Epithelial cell of proximal tubule (primary cell): ENCODE data around the gene COPS2. TPM values are rescaled to one million over a fixed set of nuclear protein-coding genes. Genes with fewer than 3 reads are reported as not detected.
A peak's percentile ranks its signal among the peaks of the same experiment; 100 is the strongest.

Source experiments
- DNase-seq: peaks from one replicate; pipeline ENCODE4 v3.0.0-alpha.2; 2011; ENCODE audit warnings: low read depth
- H3K4me3 ChIP-seq: 2 replicates; pipeline ENCODE4 v1.5.1; 2011; ENCODE audit warnings: low read depth, mild to moderate bottlenecking, low read length
- CTCF ChIP-seq: conservative IDR thresholded peaks from 2 replicates; pipeline ENCODE4 v1.5.1; 2012; ENCODE audit warnings: low read depth, mild to moderate bottlenecking, low read length
- total RNA-seq: library from RNA; depleted of rRNA; stranded (reverse); fragments of >200 nt; gene quantifications from 2 replicates; pipeline ENCODE4 v1.2.3, GENCODE V29; 2015

COPS2 gene
- total RNA-seq, 1 donor from 2014 or later, result 25.7 TPM

DNA sequence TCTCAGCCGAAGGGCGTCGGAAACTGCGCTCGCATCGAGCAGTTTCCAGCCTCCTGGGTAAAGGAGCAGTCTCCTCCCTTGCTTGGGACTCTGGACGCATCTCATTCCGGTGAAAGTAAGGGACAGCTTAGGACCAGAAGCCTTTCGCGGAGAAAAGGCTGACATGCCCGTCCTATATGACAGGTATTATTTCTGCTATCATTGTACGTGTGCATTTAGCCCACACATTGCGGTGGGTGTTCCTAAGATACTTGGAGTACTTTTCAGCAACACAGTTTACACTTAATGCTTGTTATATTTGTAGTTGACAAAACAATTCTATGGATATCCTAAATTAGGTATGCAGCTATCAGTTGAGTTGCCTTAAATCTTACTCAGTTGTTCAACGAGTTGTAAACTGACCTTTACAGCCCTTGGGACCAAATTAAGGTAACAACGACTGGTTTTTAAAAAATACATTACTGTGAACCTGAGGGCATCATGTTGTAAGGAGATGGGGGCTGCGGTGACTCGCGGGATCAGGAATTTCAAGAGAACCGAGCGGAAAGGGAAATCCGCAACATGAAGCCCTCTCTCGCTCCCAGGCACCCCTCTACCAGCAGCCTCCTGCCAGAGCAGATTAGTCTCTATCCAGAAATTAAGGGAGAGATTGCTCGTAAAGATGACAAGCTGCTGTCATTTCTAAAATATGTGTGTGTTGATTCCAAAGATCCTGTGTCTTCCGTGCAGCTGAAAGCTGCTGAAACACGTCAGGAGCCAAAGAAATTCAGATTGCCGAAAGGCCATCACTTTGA lies 632 bp upstream of the COPS2 start:
- H3K4me3 ChIP-seq, result peak overlapping the region; percentile 72
- DNase-seq, result no peak
- TF ChIP-seq CTCF, result no peak

DNA sequence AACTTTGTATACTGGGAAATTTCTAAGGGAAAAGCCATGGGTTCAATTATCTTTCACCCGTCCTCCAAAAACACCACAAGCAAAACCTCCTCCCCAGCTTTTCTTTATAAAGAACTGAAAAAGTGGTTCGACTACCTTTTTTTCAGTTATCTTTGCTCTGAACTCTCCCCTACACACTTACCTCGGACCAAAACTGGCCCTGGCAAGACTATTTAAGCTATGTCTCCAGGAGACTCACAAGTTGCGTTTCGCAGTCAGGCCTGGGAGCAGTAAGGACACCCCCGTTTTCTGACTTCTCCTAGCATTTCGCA lies 645 bp downstream of the COPS2 start:
- no peak for DNase-seq
- TF ChIP-seq CTCF, result no peak
- peak overlapping the region; percentile 72 for H3K4me3 ChIP-seq

GRCh38 chr15:49154359-49154758 lies 1.0 kb downstream of the COPS2 start:
- no peak for TF ChIP-seq CTCF
- DNase-seq, result no peak
- H3K4me3 ChIP-seq, result peak overlapping the region; percentile 72

DNA sequence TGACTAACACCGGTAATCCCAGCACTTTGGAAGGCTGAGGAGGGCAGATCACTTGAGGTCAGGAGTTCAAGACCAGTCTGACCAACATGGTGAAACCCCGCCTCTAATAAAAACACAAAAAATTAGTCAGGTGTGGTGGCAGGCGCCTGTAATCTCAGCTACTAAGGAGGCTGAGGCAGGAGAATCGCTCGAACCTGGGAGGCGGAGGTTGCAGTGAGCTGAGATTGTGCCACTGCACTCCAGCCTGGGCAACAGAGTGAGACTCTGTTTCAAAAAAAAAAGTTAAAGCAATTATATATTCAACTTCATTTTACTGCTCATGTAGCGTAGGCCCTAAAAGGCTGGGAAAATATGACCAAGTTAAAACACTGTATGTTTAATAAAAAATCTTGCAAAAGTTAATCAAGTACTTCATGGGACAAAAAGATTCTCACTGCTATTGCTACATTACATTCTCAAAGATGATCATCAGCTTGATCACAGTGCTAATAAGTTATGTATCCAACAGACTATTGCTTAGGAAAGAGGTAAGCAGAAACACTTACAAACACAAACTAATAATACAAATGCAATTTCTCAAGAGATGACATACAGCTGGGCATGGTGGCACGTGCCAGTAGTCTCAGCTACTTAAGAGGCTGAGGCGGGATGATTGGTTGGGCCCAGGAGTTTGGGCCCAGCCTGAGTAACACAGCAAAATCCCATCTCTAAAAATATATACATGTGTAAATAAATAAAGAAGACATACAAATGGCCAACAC lies 2.7 kb downstream of the COPS2 start:
- no peak for TF ChIP-seq CTCF

GRCh38 chr15:49151831-49152230 lies 3.6 kb downstream of the COPS2 start:
- no peak for TF ChIP-seq CTCF
- H3K4me3 ChIP-seq, result no peak overlapping the region
- no peak for DNase-seq

More for the DNA sequence above, 2.7 kb downstream of the COPS2 start:
- DNase-seq, result peak; percentile 27
- no peak overlapping the region for H3K4me3 ChIP-seq

- H3K4me3 ChIP-seq, result no peak overlapping the region
- no peak for TF ChIP-seq CTCF
- DNase-seq, result no peak
Measured at GRCh38 chr15:49148727-49149126, 6.7 kb downstream of the COPS2 start.
